ENCODE measurements around the gene ILK. TPM values are rescaled to one million over a fixed set of nuclear protein-coding genes. Genes with fewer than 3 reads are reported as not detected.

Gene ILK
- total RNA-seq, 1 donor: 45.5 TPM

- no peaks in the 10 kb centered on the region for H3K9me3 ChIP-seq (ENCODE audit: low read depth, low read length)
- no peak overlapping the region for H3K4me3 ChIP-seq (ENCODE audit: low read length)
- H3K4me1 ChIP-seq (ENCODE audit: insufficient read depth, low read length): no peaks in the 10 kb centered on the region
- H3K27me3 ChIP-seq (ENCODE audit: insufficient read depth, low read length): no peaks in the 10 kb centered on the region
Observed at GRCh38 chr11:6568191-6568918, 35.2 kb upstream of the ILK start.

GRCh38 chr11:6569706-6570105, 33.9 kb upstream of the ILK start:
- Histone ChIP-seq H3K9me3 (ENCODE audit: low read depth, low read length) (no peaks in the 10 kb centered on the region), H3K4me3 (ENCODE audit: low read length) (no peak overlapping the region), H3K4me1 (ENCODE audit: insufficient read depth, low read length) (no peaks in the 10 kb centered on the region), H3K27me3 (ENCODE audit: insufficient read depth, low read length) (no peaks in the 10 kb centered on the region)

- H3K4me3 ChIP-seq (ENCODE audit: low read length): no peak overlapping the region
- no peaks in the 10 kb centered on the region for H3K9me3 ChIP-seq (ENCODE audit: low read depth, low read length)
- no peaks in the 10 kb centered on the region for H3K4me1 ChIP-seq (ENCODE audit: insufficient read depth, low read length)
- H3K27me3 ChIP-seq (ENCODE audit: insufficient read depth, low read length): no peaks in the 10 kb centered on the region
Observed at GRCh38 chr11:6570691-6571427, 32.7 kb upstream of the ILK start.

- Histone ChIP-seq H3K27me3 (ENCODE audit: insufficient read depth, low read length) (no peaks in the 10 kb centered on the region), H3K4me3 (ENCODE audit: low read length) (no peak overlapping the region), H3K4me1 (ENCODE audit: insufficient read depth, low read length) (no peaks in the 10 kb centered on the region), H3K9me3 (ENCODE audit: low read depth, low read length) (no peaks in the 10 kb centered on the region)
Observed at GRCh38 chr11:6571434-6572008, 32.1 kb upstream of the ILK start.

- H3K4me3 ChIP-seq (ENCODE audit: low read length): no peak overlapping the region
- H3K27me3 ChIP-seq (ENCODE audit: insufficient read depth, low read length): no peaks in the 10 kb centered on the region
- H3K9me3 ChIP-seq (ENCODE audit: low read depth, low read length): no peaks in the 10 kb centered on the region
- H3K4me1 ChIP-seq (ENCODE audit: insufficient read depth, low read length): no peaks in the 10 kb centered on the region
Observed at GRCh38 chr11:6572215-6572614, 31.4 kb upstream of the ILK start.

GRCh38 chr11:6574816-6575715, 28.5 kb upstream of the ILK start:
- H3K9me3 ChIP-seq (ENCODE audit: low read depth, low read length): no peaks in the 10 kb centered on the region
- H3K4me1 ChIP-seq (ENCODE audit: insufficient read depth, low read length): no peaks in the 10 kb centered on the region
- no peaks in the 10 kb centered on the region for H3K27me3 ChIP-seq (ENCODE audit: insufficient read depth, low read length)
- no peak overlapping the region for H3K4me3 ChIP-seq (ENCODE audit: low read length)

GRCh38 chr11:6576471-6577373, 26.9 kb upstream of the ILK start:
- no peaks in the 10 kb centered on the region for H3K4me1 ChIP-seq (ENCODE audit: insufficient read depth, low read length)
- H3K27me3 ChIP-seq (ENCODE audit: insufficient read depth, low read length): no peaks in the 10 kb centered on the region
- no peaks in the 10 kb centered on the region for H3K9me3 ChIP-seq (ENCODE audit: low read depth, low read length)
- H3K4me3 ChIP-seq (ENCODE audit: low read length): no peak overlapping the region

GRCh38 chr11:6578134-6578533, 25.4 kb upstream of the ILK start:
- Histone ChIP-seq H3K4me1 (ENCODE audit: insufficient read depth, low read length) (no peaks in the 10 kb centered on the region), H3K9me3 (ENCODE audit: low read depth, low read length) (peaks cover 10% of the 10 kb centered on the region), H3K4me3 (ENCODE audit: low read length) (no peak overlapping the region), H3K27me3 (ENCODE audit: insufficient read depth, low read length) (no peaks in the 10 kb centered on the region)

- Histone ChIP-seq H3K4me1 (ENCODE audit: insufficient read depth, low read length) (no peaks in the 10 kb centered on the region), H3K9me3 (ENCODE audit: low read depth, low read length) (peaks cover 26% of the 10 kb centered on the region), H3K4me3 (ENCODE audit: low read length) (no peak overlapping the region), H3K27me3 (ENCODE audit: insufficient read depth, low read length) (no peaks in the 10 kb centered on the region)
Observed at GRCh38 chr11:6579681-6580080, 23.9 kb upstream of the ILK start.

- no peaks in the 10 kb centered on the region for H3K27me3 ChIP-seq (ENCODE audit: insufficient read depth, low read length)
- peaks cover 26% of the 10 kb centered on the region for H3K9me3 ChIP-seq (ENCODE audit: low read depth, low read length)
- H3K4me1 ChIP-seq (ENCODE audit: insufficient read depth, low read length): no peaks in the 10 kb centered on the region
- H3K4me3 ChIP-seq (ENCODE audit: low read length): no peak overlapping the region
Observed at GRCh38 chr11:6583584-6583983, 20.0 kb upstream of the ILK start.

- Histone ChIP-seq H3K27me3 (ENCODE audit: insufficient read depth, low read length) (no peaks in the 10 kb centered on the region), H3K4me1 (ENCODE audit: insufficient read depth, low read length) (no peaks in the 10 kb centered on the region), H3K9me3 (ENCODE audit: low read depth, low read length) (peaks cover 26% of the 10 kb centered on the region), H3K4me3 (ENCODE audit: low read length) (no peak overlapping the region)
Observed at GRCh38 chr11:6584528-6584927, 19.0 kb upstream of the ILK start.

- Histone ChIP-seq H3K4me1 (ENCODE audit: insufficient read depth, low read length) (no peaks in the 10 kb centered on the region), H3K4me3 (ENCODE audit: low read length) (no peak overlapping the region), H3K9me3 (ENCODE audit: low read depth, low read length) (peaks cover 26% of the 10 kb centered on the region), H3K27me3 (ENCODE audit: insufficient read depth, low read length) (no peaks in the 10 kb centered on the region)
Observed at GRCh38 chr11:6586434-6587359, 16.9 kb upstream of the ILK start.

- peaks cover 23% of the 10 kb centered on the region for H3K9me3 ChIP-seq (ENCODE audit: low read depth, low read length)
- no peaks in the 10 kb centered on the region for H3K4me1 ChIP-seq (ENCODE audit: insufficient read depth, low read length)
Observed at GRCh38 chr11:6587360-6587953, 16.1 kb upstream of the ILK start.

More at GRCh38 chr11:6587360-6587953, 16.1 kb upstream of the ILK start:
- Histone ChIP-seq H3K4me3 (ENCODE audit: low read length) (no peak overlapping the region), H3K27me3 (ENCODE audit: insufficient read depth, low read length) (no peaks in the 10 kb centered on the region)
